ENCODE data around the gene VSIG8.

- TF ChIP-seq CTCF (IDR thresholded peaks at IDR 0.05), result no peak
- TF ChIP-seq EP300 (IDR thresholded peaks at IDR 0.05), result no peak
Measured at GRCh38 chr1:159821171-159821867, 41.1 kb downstream of the VSIG8 start.
